NCI-H2196 treated with DMSO at 0.1 percent for 48 hours (cell line): ENCODE results near the gene CORO7.
A peak's percentile ranks its signal among the peaks of the same experiment; 100 is the strongest.
"Not testable (repeated sequence)": the region's sequence is repeated elsewhere in the genome, so short reads cannot be mapped to it uniquely, and the experiment has no call there.

Source experiments
- DNase-seq: peaks from one replicate; lab custom pipeline; 2025; ENCODE audit not compliant: unreplicated experiment; lab: John Stamatoyannopoulos, UW

CORO7 gene

DNA sequence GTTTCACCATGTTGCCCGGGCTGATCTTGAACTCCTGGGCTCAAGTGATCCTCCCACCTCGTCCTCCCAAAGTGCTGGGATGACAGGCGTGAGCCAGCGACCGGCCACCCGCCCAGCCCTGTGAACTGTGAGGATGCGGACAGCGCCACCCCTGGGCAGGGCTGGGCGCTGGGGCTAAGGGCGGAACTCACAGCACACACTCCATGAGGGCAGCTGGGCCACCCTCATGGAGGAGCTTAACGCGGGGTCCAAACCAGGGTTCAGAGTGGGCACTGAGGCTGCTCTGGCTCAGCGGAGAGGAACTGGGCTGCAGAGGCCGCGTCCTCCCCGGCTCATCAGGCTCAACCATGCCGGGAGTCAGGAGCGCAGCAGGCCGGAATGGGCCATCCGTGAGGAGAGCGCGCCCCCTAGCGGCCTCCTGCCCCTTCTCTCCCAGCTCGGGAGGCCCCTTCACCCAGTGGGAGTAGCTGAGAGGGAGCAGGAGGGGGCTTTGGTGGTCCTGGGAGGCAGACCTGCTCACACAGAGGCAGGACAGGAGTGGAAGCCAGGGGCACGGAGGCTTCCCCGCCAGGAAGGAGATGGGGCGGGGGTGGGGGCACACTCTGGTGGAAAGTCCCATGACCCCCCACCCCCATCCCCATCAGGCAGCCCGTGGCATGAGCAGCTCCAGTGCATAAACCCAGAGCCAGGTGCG lies 13.8 kb downstream of the CORO7 start:
- peak; percentile 35 for DNase-seq

GRCh38 chr16:4401510-4401909 lies 14.9 kb downstream of the CORO7 start:
- DNase-seq: no peak

DNA sequence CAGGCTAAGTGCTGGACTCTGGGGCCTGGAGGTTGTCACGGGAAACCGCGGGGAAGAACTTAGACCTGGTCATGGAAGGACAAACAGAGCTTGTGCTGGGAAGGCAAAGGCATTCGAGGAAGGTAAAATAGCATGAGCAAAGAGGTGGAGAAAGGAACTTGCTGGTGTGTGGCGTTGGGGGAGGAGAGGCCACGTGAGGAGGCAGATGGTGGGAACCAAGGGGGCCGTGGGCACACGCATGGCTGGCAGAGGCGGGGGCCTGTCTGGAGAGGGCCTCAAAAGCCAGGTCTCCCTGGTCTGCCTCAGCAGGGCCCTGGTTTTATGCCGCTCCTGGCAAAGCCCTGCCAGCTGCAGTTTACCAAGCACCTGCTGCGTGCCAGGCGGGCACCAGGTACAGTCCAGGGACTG lies 15.3 kb downstream of the CORO7 start:
- no peak for DNase-seq

- no peak for DNase-seq
Observed at GRCh38 chr16:4399001-4399730, 17.2 kb downstream of the CORO7 start.

GRCh38 chr16:4395055-4395726 lies 21.2 kb downstream of the CORO7 start:
- no peak for DNase-seq

- DNase-seq: not testable (repeated sequence)
Observed at GRCh38 chr16:4393850-4394249, 22.5 kb downstream of the CORO7 start.

DNA sequence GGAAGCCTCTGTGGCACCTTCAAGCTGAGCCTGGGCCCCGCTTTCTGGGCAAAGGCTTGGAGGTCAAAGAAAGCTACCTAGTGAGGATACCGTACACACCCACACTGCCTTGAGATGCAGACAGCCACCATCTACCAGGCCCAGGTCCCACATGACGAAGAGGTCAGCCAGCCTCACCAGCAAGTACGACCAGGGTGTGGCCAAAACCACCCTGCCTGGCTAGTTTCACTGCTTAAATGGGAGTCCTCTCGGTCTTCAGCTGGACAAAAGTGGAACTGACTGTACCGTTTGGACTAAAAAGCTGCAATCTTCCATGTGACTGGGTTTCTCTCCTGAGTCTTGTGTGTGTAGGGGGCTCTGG lies 23.2 kb downstream of the CORO7 start:
- DNase-seq: no peak

- no peak for DNase-seq
Observed at GRCh38 chr16:4392382-4393239, 23.8 kb downstream of the CORO7 start.

DNA sequence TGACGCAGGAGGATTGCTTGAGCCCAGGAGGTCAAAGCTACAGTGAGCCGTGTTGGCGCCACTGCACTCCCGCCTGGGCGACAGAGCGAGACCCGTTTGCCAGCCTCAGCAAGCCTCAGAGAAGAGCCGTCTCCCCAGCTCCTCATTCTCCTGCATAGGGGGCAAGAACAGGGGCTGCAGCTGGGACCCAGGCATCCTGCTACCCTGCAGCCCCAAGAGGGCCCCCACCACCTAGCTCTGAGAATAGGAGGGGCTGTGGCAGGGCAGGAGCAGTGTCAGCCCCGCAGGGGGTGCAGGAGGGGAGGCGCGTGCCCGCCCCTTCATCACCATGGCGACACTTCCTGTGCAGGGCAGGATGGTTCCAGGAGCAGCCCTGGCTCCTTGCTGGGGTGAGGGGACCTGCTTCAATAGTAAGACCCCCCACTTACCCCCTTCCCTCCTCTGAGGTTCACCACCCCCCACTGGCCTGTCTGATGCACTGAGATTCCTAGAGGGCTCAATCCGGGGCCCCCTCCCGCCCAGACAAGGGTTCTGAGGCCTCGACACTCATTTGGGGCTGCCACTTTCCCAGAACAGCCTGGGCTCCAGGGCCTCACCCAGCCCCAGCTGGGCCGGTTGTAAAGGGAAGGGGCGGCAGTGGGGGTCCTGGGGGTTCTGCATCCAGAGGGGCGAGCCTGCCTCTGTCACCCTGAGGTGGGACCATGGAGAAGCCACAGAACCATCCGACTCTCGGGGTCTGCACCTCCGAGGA lies 24.6 kb downstream of the CORO7 start:
- DNase-seq: no peak

GRCh38 chr16:4390266-4391260 lies 25.8 kb downstream of the CORO7 start:
- DNase-seq: no peak

DNA sequence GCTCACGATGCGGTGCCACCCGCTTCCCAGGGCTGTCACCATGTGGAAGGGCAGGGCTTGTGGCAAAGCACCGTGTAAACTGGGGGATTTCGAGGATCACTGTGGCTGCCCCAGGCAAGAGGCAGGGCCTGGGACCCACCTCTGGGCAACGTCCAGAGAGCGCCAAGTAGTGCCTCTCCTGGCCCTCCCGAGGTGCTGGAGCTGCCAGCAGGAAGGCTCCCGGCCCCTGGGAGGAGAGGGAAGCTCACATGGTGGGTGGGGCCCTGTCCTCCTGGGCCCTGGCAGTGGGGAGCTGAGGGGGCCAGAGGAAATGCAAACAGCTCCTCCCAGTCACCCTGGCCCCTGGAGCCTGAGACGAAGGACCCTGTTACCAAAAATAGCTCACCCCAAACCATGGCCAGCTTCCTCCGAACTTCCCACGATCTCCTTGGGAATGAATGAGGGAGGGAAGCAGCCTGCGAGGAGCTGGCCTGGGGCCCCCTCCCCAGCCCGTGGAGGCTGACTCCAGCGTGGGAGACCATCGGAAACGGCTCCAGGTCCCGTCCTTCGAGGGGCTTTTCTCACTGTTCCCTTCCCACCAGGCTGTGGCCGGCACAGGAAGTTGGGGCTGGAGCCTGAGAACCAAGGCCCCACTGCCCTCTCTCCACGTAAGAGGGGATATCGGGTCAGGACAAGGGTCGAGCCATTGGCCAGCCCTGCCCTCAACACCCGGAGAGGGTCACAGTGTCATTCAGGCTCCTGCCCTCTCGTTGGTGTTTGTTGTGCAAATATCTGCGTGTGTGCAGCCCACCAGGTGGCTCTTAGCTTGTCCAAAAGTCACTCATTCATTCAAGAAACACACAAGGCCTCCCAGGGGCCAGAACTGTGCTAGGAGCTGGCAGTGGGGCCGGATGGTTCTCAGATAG lies 27.1 kb downstream of the CORO7 start:
- DNase-seq: no peak

DNA sequence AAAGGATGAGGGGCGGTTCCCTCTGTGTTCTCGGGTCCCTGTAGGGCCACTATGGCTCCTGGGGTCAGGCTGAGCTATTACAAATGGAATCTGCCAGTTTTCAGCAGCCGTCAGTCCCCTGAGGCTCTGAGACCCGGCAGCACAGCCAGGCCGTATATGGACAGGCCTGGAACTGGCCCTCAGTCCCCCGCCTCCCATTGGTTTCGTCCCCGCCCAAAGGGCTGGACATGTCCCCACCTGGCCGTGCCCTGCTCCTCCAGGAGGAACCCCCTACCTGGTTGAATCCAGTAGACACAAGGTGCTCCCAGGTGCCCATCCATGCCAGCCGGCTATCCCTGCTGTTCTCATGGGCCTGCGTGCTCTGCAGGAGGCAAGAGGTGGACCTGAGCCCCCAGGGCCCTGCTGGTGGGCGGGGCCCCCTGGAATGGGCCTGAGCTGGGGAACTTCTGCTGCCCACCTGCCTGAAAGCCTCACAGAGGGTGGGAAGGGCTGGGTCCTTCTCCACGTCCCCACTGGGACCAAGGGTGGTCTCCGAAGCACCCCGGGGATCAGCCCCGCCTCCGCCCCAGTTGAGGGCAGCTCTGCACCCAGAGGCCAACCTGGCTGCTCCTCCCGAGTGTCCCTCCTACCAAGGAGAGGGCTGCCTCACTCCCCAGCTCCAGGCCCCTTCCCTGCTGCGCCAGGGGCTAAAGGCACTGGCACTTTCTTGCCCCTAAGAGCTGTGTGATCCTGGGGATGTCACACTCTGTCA lies 27.9 kb downstream of the CORO7 start:
- no peak for DNase-seq

DNA sequence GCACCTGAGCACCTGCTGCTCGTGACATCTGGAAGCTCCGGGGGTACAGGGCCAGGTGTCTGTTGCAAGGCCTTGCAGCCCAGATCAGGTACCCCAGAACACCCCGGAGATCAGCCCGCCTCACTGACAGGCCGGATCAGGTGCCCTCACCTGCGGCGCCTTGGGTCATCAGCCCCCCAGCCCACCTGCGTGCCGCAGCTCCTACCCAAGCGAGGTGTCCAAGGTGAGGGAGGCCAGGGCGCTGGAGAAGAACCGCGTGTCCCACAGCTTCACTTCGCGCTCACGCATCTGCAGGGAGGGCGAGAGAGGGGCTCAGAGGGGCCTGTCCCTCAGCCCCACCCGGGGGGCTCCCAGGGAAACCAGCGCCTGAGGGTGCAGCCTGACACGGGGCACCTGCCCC lies 28.6 kb downstream of the CORO7 start:
- no peak for DNase-seq

- no peak for DNase-seq
Observed at GRCh38 chr16:4386951-4387565, 29.3 kb downstream of the CORO7 start.

DNA sequence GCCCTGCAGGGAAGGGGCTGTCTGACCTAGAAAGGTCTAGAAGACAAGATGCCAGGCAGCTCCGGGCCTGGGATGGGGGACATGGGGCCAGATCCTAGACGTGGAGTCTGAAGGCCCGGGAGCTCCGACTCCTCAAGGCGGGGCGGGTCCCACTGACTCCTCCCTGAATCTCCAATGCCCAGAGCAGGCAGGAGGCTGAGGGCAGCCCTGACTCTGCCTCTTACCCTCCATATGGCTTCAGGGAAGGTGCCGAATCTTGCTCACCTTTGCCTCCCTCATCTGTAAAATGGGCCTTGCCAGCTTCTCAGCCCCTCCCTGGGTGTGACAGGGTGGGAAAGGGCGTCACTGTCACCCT lies 30.0 kb downstream of the CORO7 start:
- no peak for DNase-seq

DNA sequence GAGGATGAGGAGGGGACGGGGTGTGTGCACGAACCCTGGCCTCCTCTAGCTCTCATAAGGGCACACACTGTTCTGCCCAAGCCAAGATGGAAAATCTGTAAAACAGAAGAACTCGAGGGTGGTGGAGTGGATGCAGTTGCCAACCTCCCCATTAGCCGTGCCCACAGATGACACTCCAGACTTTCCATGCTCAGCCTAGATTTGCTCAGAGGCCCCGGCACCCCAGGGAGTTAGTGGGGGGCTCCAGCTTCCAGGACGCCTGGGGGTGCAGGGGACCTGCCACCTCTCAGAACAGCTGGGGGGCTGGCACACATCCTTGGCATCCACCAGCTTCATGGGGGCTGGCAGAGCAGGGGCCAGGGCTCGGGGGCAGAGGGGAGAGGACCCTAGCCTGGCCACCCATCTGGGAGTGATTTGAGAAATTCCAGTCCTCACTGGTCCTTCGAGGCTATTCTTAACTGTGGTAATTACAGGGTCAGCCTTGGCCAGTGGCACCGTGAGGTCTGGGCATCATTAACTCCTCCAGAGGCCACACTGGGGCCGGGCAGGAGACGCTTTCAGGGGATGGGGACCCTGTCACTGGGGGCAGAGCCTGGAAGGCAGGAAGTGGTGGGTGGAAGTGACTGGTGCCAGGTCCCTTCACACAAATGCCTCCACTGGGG lies 30.5 kb downstream of the CORO7 start:
- DNase-seq: no peak
